HG02840 (cell line): ENCODE data around the gene AMIGO1.

Source experiments
- ATAC-seq: cut with Tn5 transposase; IDR thresholded peaks from one replicate; pipeline ENCODE4 v1.9.1; 2021; ENCODE audit warnings: mild to moderate bottlenecking, moderate library complexity, moderate number of reproducible peaks; ENCODE audit not compliant: unreplicated experiment, low FRiP score

Gene AMIGO1

DNA sequence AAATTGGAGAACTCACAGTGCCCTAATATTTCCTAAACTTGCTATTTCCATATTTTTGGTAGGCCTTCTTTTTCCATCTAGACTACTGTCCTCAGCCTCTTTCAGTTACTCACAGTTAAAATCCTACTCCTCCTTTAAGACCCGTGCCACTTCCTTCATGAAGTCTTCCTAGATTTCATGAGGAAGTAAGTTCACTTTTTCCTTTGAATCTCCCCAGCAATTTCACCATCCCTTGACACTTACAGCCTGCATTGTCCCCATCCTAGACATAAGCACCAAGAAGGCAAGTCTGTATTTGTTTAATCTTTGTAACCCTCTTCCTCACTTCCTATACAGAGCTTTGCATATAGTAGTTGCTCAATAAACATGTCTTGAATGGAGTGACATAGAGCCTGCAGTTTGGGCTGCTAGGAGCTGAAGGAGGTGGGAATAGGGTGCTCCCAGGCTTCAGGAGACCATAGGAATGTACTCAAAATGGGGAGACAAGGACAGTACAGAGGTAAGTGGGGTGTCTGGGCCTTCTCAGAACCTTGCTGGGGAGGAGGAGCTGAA lies 24.9 kb upstream of the AMIGO1 start:
- no peak for ATAC-seq

DNA sequence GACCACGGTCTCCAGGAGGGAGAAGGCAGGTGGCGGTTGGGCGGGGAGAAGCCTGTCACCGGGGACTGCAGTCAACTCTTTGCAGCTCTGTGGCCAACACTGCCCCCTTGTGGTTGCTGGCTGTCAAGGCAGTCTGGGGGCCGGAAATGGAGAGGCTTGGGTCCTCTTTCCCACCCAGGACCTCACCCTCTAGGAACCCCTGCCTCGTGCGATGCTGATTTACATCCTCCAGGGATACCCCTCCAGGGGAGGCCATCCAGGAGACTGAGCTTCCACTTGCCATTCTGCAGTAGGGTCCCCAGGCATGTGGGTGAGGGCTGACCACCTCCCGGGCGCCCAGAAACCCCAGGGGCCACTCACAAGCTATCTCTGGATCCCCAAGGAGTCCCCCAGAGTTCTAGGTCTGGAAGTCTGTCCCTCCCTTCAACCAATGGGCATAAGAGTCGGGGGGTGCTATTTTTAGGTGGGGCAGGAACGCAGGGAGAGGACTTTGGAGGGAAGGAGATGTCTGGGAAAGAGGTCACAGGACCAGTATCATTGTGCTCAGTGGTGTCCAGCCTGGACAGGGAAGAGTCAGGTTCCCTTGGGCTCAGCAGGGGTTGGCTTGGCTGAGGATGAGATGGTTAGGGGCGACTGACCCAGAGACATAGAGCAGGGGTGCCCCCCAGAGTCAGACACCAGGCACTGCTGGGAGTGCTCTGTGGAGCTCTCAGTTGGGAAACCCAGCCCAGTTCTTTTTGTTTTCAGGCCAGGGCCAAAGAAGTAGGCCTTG lies 23.0 kb upstream of the AMIGO1 start:
- no peak for ATAC-seq

DNA sequence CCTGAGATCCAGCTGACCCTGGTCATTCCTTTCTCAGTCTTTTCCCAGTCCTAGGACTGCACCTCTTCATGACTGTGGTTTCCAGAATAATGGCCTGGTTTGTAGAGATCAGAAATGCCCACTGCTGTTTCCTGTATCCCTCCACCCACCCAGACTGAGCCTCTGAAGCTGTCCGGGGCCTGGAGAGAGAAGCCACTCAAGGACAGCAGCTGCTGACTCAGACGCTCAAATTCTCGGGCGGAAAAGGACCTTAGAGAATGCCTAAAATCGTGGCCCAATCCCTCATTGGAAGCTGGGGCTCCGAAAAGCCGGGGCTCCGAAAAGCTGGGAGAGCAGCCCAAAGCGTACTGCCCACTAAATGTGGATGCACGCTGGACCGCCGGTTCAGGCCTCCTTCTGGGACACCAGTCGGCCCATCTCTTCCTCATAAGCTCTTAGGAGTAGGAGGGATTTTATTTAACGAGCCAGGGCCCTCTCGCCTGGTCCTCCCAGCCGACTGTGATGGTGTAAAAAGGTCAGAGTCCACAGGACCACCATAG lies 22.4 kb upstream of the AMIGO1 start:
- ATAC-seq: no peak

DNA sequence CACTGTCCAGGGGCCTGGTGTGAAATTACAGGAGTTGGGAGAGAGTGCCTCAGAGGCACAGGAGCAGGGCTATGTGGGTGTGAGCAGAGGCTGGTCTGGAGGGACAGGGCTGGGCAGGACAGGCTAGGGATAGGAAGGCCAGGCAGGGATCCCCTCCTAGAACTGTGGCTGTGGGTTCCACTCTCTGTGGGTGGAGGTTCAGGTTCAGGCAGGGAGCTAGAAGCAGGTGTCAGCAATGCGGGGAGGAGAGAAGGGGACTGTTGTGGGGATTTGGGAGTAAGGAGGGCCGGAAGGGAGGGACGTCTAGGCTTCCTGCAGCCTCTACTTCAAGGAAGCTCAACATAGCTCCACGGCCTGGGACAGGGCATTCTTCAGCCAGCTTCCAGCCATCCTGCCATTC lies 21.9 kb upstream of the AMIGO1 start:
- no peak for ATAC-seq

DNA sequence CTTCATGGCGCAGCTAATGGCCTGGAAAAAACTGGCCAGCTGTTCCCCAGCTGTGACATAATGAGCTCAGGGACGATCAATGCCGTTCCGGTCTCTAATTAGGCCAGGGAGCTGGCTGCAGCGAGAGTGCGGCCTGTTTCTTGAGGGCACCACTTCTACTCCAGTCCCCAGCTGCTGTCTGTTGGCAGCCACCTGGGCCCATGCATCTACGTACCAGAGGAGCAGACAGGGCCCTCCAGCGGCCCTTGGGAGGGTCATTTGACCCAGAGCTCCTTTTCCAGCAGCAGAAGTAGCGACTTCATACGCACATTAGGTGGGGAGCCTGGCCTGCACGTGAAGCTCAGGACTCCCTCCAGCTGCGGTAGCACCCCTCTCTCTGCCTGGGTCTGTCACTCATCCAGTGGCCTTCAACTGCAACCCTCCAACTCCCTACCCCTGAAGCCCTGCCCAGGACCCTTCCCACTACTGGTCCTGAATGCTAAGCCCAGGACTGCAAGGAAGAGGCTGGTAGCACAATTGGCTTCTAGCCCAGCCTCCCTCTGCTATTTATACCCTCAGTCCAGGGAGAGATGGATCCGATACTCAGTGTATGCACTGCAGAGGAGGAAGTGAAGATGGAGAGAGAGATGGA lies 21.0 kb upstream of the AMIGO1 start:
- ATAC-seq: no peak

DNA sequence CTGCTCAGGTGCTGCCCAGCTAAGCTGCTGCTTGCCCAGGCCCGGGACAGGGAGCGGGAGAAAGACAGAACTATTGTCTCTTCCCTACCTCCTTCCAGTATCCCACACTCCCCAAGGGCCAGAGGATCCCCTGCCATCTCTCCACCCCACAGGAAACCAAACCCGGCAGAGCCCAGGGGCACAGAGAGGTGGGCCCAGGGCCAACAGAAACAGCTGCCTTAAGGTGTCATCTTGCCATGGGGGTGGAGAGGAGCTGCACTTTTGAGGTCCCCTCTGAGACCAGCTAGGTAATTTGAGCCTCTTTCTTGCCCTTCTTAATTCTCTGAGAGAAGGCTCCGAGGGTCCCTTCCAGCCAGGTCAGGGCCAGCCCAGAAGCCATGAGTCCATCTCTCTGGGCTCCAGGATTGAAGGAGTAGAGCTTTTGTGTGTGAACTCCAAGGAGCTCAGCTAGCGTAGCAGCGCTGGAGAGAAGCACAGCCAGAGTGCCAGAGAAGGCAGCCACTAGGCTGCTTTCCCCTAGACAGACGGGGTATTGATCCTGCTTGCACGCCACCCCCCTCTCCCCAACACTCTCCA lies 20.4 kb upstream of the AMIGO1 start:
- ATAC-seq: no peak

DNA sequence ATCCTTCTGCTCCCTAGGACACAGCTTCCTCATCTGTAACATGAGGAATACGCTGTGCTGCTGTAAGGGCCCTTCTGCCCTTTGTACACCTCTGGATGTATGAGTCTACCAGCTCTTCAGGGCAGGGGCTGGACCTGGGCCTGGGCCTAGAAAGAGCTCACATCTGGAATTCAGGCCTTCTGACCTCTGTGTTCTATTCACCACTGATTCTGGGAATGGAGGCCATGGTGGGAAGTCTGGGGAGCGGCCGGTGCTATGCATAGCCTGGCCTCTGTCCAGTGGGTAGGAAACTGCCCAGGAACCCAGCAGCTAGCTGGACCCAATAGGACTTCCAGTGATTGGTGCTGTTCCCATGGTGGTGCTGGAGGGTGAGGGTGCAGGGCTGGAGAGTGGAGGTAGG lies 19.2 kb upstream of the AMIGO1 start:
- no peak for ATAC-seq

DNA sequence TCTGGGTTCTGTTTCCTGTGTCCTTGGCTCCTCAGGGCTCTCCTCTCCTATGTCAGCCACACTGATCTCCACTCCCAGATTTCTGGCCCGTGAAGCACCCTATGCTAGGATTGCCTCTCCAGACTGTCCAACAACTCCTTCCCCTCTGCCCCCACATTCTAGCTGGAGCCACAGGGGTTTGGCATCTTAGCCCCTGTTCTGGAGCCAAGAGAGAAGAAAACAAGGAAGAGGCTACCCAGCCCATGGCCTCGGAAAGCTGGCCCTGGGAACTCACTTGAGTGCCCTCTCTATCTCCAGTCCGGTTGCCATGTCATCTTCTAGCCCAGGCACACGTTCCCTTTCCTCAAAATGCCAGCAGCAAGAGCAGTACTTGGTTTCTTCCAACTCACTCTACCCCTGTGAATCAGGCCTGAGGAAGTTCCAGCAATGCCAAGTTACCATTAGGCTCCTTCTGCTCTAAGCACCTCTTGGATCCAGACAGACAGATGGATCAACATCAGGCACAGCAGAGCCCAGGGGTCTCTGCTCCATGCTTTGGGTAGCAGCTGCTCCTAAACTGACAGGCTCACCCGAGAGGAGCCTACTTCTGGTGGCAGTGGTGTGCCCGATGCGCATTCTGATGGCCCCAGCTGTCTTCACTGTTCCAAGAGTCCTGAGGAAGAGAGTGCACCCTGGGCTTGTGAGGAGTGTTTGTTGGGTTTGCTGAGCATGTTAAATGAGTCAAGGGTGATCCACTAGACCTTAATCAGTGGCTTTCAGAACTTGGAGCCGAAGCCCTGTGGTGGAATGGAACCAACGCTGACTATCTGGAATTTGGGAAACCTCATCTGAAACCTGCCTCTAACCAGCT lies 18.5 kb upstream of the AMIGO1 start:
- no peak for ATAC-seq

DNA sequence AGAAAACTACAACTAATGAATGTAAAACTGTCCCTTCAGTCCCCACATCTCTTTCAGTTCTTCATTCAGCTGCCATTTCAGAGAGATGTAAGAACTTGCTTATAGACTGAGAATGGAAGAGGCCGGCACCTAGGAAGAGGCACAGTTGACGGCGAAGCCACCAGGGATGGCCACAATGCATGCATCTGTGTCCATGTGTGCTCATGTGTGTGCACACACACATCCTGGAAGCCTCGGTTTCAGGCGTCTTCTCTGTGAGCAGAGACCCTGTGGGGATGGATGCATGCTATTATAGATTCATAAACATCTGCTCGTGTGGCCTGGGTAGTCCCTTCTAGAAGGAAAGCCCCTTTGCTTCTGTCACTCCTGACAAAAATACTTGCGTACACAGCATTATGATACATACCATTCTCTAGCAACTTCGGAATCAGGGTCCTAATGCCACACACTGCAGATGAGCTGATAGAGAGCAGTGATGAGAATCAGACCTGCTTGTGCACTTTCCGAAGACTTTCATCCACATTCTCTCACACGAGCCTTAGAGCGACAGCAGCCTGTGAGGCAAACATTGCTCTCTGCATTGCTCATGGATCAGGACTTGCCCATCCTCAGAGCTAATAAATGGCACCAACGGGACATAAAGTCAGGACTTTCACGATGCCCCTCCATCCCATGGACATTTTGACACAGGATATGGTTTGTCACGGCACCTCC lies 17.7 kb upstream of the AMIGO1 start:
- no peak for ATAC-seq

DNA sequence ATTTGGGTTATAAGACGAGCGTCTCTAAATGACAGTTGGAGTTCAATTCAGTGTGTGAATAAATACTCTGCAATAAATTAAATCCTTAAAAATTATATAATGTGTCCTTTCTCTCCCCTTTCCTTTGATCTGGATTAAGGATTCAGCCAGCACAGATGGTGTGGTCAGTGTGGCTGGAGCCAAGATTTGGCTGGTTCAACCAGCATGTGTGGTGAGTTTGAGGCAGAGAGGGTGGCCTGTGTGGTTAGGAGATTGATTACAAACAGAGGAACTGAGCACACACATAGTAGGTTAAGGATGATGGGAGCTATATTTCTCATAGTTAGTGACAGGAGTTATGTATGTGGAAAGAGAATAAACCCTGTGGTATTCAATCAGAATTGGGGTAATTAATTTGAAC lies 14.2 kb upstream of the AMIGO1 start:
- no peak for ATAC-seq

DNA sequence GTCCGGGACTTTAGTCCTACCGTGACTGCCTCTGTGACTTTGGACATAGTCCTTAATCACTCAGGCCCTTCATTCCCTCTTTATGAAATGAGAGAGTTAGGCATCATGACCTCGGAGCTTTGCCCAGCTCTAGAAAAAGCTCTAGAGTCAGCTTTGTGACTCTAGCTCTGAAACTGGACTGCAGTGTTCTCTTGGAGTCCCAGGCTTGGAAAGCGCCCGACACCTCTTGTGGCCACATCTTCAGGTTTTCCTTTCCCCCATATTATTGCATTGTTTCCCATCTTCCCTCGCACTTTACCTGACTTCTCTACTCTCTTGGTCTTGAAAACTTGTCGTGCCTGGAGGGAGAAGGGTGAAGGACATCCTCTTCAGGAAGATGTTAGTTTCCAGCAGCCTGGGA lies 12.5 kb upstream of the AMIGO1 start:
- no peak for ATAC-seq

DNA sequence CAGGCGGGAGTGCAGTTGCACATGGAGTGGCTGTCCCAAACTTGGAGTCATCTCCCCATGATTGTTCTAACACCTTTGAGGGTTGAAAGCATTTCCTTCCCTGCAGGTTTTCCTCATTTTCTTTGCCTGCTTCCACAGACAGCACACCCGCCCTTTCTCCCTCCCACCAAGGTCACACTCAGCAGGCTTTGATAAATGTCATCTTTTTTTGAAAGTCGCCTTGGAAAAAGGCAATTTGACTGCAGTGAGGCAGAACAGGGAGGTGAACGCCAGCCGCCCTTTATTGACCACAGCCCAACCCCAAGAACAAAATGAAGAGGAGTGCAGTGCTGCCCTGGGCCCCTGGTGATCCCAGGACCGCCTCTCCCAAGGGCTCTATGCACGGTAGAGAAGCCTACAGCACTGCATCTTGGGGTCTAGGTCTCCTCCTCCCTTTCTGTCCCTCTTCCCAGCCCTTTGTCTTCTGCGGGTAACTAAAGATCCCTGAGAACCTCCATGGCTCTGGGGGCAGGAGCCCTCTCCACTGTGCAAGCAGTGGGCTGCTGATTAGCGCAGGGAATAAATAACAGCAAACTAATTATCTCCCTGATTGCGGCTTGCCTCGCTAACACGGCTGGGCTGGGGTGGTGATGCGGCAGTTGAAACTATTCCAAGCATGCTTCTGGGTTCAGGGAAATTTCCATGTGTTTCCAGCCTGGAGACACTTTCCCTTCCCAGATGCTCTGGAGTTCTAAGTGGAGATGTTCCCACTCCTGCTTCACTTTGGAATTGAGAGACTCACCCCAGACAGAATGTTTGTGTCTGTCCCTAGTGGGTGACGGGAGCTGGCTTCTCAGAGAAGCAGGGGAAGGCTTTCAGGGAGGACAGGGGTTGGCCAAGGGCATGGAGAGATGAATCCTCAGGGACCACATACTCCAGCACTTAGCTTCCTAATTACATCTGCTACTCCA lies 11.8 kb upstream of the AMIGO1 start:
- no peak for ATAC-seq

DNA sequence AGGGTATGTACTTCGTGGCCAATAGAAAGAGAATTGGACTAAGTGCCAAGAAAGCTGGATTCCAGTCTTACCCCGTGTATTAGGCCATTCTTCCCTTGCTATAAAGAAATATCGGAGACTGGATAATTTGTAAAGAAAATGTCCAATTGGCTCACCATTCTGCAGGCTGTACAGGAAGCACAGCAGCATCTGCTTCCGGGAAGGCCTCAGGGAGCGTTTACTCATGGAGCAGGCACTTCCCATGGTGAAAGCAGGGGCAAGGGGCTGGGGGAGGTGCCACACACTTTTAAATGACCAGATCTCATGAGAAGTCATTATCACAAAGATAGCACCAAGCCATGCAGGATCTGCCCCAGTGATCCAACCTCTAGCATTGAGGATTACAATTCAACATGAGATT lies 7.8 kb upstream of the AMIGO1 start:
- ATAC-seq: no peak

DNA sequence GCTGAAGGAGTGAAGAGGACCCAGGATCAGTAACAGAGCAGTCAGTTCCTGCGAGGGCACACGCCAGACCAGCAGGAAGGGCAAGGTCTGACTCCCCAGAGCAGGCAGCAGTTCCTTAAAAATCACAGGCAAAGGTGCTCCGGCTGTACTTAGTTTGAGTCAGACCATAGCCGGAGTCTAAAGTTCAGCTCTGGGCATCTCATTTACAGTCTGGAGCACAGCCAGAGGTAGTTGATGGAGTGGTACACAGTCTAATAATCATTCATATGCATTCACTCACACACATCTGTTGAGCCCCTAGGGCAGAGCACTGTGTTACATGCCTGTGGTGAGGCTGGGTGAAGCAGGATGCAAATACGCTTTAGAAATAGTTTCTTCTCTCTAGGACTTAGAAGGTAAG lies 7.3 kb upstream of the AMIGO1 start:
- ATAC-seq: no peak

DNA sequence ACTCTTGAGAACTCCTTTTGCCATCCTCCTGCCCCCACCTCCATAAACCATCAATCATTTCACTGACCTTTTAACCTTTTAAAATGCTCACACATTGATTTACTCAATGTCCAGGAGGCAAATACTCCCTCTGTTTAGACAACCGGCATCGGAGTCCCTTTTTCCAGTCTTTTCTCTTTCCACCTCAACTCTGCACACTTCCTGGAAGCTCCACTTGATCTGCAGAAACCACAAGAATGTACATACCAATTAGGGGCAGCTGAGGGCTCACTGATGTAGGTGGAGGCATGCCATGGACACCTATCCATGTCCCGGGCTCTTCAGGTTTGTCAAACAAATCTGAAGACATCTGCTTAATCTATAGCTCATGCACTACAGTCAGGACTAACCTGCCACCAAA lies 5.3 kb upstream of the AMIGO1 start:
- ATAC-seq: no peak

DNA sequence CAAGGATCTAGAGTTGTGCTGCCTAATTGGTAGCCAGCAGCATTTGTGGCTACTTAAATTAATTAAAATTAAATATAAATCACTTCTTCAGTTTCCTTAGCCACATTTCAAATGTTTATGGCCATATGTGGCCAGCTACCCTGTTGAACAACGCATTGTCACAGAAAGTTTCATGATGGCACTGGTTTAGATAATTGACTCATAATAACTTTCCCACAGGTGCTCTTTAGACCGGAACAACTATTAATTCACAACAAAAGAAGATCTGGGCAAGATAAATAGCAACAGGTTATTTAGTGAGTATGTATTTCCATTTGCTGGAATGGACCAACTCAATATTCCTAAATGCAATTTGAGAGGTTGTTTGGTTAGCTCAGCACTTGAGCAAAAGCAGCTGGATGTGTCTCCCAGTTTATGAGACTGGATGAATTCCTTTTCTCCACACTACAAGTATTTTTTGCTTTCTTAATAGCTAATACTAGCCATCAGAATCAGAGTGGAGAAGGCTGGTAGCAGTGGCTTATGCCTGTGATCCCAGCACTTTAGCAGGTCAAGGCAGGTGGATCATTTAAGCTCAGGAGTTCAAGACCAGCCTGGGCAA lies 3.7 kb upstream of the AMIGO1 start:
- no peak for ATAC-seq

DNA sequence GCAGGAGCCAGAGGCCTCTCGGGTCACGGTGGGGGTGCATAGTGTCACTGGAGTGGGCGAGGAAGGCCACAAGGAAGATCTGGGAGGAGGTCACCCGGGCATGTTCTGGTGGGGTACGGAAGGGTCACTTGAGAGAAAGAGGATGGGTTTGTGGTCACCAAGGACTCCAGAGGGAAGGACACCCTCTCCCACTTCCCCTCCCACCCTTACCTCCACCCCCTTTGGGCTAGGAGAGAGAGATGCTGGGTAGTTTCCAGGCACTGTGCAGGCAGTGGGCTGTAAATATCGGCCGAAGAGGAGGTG lies 703 bp downstream of the AMIGO1 start:
- ATAC-seq: no peak

DNA sequence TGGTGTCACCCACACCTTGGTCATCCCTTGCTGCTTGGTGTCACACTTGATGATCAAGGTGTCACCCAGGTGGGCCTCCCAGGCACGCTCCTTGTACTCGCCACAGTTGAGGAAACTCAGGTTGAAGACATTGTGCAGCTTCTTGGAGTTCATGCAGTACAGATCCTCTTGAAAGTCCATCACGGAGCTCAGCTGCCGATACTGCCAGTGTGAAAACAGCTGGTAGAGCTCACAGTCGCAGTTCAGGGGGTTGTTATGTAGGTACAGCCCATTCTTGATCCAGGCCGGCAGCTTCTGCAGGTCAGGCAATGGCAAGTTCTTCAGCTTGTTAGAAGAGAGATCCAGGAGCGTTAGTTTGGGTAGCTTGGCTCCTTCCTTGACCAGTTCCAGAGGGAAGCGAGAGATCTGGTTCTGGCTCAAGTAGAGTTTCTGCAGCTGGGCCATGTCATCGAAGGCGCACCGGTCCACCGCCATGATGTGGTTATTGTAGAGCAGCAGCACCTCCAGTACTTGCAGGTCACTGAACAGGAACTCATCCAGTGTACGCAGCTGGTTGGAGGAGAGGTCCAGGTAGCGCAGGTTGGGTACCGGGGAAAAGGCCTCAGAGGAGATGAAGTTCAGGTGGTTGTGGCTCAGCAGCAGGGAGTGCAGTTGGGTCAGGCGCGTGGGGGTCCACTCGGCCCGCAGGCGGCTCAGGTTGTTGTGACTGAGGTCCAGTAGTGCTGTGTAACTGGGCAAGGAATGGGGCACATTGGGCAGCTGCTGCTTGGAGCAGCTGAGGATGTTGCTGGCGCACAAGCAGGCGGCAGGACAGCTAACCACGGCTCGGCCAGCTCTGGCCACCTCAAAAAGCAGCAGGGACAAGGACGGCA lies 1.3 kb downstream of the AMIGO1 start:
- ATAC-seq: no peak
